NCI-H2171 (cell line): ENCODE results near the gene AP3D1.

ENCODE experiments used
- DNase-seq: peaks from one replicate; lab custom pipeline; 2025; lab: John Stamatoyannopoulos, UW

AP3D1 gene

DNA sequence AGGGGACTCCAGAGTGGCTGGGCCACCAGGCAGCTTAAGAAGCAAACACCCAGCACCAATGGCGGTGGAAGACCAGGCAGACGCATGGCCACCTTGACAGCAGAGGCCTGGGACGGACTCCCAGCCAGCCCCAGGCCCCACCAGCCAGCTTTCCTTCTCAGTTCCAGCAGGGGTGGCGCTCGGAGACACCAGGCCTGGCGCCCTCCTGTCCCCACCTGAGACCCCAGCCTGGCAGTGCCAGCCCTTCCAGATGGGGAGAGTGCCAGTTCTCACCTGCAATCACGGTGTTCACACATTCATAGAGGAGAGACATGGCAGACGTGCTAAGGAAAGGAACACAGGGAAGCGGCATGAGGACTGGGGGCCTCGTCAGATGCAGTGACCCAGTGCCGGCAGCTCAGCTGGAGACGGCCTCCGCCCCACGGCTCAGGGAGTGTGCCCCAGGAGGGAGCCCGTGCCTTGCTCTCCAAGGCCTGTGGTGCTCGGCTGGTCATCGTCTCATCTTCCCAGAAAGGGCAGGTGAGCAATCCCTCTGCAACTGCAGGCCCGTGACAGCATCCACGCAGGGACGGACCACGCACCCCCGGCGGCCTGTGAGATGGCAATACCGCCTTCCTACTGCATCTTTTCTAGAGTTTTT lies 24.4 kb downstream of the AP3D1 start:
- DNase-seq: no peak

DNA sequence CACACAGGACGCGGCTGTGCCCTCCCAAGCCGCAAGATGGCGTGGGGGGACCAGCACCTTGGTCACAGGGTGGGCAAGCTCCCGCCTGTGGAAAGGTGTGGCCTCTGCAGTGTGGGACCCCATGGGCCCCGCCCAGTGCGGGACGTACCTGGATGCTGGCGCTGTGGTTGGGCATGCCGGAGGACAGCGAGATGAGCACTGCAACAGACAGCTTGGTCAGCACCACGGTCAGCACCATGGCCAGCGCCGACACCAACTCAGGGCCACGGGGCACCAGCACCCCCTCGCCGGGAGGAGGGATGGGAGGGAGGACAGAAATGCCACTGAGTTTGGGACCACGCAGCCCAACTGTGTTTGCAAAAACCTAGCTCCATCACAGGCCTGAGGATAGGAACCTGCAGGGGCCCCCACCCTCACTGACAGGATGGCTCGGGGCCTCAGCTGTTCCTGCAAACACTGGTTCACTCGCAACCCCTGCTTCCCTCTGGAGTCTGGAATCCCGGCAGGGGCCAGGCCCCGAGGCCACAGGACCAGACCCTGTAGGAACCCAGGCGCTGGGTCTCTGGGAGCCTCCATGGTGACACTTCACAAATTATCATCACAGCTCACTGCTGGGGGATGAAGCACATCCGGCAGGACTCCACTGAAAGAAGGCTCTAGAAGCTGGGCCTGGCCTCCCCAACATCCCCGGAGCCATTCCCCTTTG lies 27.5 kb downstream of the AP3D1 start:
- DNase-seq: no peak

DNA sequence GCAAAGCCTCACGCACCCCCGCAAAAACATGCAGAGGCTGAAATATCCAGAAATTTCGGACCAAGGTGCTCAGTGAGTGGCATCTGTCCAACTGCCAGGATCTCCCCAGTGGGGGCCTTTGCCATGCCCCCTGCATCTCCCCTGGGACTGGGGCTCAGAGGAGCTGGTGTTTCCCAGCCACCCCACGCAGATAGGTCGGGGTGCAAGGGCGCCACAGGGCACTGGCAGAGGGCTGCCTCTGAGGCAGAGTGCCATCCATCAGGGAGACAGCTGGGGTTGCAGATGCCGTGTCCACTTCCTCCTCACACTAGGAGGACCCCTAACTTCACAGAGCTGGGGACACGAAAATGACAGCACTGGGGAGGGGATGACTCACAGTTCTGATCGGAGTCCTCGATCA lies 28.4 kb downstream of the AP3D1 start:
- no peak for DNase-seq

- DNase-seq: no peak
These were observed 29.1 kb downstream of the AP3D1 start for GRCh38 chr19:2122251-2122650.

DNA sequence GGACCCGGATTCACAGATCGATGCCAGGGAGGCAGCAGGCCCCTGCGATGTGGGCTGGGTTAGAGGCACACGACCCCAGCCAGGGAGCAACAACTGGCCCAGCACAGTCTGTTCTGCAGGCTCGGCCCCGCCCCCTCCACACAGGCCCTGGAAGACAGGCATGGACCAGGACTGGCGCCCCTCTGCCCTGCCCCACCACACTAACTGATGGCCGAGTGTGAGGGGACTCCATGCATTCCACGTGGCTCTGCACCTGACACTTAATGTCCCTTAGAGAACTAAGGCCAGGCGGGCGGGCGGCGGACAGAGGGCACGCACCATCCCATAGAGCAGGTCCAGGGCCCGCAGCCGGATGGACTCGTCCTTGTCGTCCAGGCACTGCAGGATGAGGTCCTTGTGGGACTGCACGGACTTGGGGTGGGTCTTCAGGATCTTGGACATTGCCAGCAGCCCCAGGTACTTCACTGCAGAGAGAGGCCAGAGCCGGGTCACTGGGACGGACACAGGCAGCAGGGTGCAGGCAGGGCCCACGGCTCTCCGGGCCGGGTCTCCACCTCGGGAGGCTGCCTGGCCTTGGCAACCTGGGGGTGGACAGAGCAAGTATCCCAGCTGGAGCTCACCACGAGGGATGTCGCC lies 29.8 kb downstream of the AP3D1 start:
- DNase-seq: no peak

DNA sequence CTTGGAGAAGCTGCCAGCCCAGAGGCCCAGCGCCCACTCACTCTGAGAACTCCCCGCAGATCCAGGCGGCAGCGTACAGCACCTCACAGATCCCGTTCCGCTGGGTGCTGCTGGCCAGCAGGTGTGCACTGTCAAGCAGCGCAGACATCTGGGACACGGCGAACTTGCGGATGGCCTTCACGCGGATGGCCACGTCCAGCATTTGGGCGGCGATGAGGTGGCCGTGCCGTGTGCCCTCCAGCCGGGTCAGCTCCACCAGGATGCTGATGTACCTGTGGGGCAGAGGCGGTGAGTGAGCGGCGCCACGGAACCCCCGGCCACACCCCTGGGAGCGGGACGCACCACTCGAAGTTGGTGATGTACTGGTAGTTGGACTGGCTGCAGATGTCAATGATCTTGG lies 30.5 kb downstream of the AP3D1 start:
- DNase-seq: no peak

DNA sequence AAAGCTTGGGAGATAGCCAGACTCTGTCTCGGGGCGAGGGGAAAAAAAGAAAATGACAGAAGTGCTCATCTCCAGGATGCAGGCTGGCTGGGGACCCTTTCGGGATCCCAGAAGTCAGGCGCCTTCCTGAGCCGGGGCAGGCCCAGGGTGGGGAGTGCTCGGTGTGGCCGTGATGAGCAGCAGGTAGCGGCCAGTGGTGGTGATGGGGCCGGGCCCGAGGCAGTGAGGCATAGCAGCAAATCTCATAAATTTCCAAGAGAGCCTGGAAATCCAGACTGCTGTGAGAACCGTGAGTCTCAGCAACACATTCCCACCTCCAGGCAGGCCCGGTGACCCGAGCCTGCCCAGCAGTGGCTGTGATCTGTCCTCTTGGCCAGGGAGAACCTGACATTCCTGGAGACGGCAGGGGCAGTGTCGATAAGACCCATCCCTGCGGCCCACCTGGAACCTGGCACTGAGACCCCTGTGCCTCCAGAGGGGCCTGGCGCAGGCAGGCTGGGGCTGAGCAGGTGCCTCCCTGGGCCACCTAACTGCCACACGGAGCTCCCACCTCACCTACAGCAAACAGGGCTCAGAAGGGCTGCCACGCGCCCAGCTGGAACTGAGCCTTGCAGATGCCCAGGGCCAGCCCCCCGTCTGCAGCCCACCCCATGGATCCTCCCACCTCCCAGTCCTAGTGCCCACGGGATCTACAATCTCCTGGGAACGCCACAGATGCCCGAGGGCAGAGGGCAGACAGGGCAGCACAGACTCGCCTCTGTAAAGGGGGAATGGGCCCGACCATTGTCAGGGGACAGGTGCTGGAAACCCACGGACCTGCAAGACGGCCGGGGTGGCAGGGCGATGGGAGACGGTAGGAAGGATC lies 31.2 kb downstream of the AP3D1 start:
- DNase-seq: no peak

DNA sequence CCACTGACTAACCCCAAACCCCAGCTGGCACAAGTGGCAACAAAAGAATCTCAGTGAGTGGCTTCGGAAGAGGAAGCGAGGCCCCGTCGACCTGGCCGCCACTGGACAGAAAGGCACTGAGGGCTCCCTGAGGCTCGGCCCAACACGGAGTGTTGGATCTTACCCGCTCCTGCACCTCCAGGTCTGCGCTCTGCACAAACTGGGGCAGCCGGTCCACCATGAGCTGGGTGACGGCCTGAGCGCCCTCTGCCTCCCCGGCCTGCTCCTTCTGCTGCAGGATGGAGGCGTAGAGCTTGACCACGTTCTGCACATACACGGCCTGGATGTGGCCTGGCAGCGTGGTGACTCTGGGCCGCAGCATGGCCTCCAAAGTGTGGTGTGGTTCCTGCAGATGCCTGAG lies 32.9 kb downstream of the AP3D1 start:
- no peak for DNase-seq

DNA sequence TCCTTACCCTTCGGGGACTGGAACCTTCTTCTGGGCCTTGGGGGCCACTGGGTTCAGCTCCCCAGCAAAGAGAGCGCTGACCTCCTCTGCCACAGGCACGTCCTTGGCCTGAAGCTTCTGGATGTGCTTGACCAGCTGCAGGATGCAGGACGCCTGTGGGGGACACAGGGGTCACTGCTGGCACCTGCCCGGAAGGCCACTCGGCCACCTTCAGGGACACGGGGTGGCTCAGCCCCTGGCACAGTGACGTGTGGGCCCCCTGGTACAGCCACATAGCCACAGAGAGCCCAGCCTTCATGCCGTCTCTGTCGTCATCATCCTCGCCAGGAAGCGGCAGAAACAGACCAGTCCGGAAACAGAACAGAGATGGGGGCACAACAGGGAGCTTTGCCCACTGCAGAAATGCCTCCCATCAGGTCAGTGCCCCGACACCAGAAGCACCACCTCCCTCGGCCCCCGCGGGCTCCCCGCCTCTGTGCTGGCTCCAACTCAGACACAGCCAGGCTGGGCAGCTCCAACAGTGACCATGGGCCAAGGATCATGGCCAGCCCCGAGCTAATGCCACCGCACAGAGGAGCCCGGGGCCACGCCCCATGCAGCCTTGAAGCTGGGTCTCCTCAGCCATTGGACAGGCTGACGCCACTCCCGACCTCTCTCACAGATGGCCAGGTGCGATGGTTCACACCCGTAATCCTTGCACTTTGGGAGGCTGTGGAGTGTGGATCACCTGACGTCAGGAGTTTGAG lies 34.0 kb downstream of the AP3D1 start:
- DNase-seq: no peak

DNA sequence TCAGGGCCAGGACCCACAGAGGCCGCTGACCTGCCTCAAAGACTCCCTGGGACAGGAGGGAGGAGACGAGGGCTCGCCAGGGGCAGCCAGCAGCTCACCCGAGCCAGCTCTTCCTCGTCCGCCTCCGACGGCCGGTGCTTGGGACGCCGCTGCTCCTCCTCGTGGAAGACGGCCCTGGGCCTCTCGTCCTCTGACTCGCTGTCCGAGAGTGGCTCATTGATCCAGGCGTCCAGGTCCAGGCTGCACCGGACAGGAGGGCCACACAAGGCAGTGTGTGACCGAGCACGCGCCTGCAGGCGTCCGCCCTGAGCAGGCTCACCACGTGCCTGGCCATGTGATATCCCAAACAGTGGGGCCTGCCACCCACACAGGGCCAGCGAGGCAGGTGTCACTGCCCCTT lies 34.9 kb downstream of the AP3D1 start:
- DNase-seq: no peak

- no peak for DNase-seq
These were observed 35.4 kb downstream of the AP3D1 start for GRCh38 chr19:2115911-2116426.

- DNase-seq: no peak
These were observed 36.0 kb downstream of the AP3D1 start for GRCh38 chr19:2115324-2115723.

GRCh38 chr19:2114821-2115220 lies 36.5 kb downstream of the AP3D1 start:
- DNase-seq: no peak

DNA sequence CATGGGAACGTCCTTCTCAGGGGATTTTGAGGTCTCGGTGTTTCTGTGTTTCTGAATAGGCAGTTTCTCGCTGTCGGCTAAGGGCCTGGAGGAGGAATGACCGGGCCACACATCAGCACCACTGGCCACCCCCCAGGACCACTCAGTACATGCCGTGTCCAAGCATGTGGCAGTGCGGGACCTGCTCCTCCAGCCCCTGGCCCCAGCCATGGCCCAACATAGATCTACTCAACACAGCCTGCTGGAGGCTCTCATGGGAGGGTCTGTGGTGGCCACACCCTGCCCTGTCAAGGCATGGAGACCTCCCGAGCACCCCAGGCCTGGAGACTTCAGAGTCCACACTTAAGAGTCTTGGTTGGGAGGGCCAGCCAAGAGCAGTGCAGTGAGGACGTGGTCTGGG lies 37.1 kb downstream of the AP3D1 start:
- no peak for DNase-seq

DNA sequence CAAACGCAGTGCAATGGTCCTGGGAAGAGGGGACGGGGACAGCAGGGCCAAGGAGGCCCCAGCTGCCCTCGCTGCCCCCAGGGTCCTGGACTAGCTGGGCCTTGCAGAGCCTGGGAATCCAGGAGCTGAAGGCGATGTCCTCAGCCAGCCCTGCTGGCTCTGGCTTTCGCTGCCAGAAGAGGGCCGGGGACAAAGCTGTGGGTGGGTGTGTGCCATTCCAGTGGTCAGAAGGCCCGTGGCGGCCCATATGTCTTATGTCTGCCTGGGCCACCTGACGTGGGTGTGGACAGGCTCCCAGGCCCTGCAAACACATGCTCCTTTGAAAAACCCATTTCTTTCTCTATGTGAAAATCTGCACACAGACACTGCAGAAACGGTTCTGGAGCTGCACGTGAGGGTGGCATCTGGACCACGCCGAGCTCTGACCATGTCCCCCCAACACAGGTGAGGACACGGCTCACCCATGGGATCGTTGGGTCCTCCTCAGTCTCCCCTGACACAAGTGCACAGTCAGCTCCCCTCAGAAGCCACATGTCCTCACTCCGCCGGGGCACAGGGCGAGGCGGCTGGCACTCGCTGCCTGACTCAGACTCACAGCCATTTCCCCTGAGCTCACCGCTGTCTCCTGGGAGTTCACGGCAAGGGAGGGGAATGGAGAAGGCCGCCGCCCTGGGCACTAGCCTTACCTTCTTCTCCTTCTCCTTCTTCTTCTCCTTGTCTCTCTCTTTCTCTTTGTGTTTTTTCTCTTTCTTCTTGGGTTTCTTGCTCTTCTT lies 37.7 kb downstream of the AP3D1 start:
- no peak for DNase-seq

GRCh38 chr19:2112516-2113320 lies 38.6 kb downstream of the AP3D1 start:
- DNase-seq: no peak

DNA sequence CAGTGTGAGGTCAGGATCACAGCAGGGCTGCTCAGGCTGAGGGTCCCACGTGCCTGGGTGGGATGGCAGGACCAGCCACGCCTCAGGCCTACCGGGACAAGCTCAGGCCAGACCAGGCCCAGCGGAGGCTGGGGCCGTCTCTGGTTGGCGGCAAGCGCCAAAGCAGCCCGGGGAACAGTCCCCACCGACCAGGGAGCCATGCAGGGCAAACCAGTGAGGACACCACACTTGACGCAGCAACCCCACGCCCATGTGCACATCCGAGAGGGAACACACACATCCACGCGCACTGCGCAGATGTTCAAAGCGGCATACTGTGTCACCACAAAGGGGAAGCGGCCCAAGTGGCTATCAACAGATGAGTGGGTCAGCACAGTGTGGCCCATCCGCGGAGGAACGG lies 39.5 kb downstream of the AP3D1 start:
- no peak for DNase-seq

- no peak for DNase-seq
These were observed 39.9 kb downstream of the AP3D1 start for GRCh38 chr19:2111425-2111824.

- DNase-seq: no peak
These were observed 40.5 kb downstream of the AP3D1 start for GRCh38 chr19:2110822-2111221.
